ENCODE results near the gene ANKS1B.

Gene ANKS1B

DNA sequence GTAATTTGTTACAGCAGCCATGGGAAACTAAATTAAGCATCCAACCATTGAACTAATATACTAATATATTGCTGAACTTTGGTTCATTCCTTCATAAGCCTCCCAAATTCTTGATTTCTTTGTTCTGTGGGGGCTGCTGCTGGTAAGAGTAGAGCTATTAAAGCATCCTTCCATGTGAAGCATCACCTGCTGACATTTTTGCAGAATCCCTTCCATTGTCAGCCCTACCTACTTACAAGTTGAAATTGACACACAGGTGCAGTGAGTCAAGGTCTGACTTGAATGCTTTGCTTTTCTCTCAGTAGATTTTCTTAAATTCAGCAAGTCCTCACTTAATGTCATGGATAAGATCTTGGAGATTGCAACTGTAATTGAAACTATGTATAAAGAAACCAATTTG lies 865.3 kb downstream of the ANKS1B start:
- DNase-seq = no peak

DNA sequence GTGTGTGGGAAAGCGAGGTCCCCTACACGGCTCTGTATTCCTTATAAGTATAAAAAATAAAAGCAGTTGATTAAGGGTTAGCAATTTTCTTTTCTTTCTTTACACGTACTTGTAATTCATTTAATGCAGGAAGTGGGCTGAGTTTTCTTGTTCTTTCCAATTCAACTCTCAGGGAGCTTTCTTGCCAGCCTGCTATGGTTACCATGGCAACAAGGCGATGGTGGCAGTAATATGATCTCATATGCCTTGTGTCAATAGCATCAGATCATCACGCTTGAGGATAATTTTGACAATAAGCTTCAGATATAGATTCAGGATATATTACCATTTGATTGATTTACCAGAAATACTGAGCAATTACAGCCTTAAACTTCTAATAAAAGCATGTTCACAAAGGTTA lies 873.1 kb downstream of the ANKS1B start:
- peak; percentile 79 to 97 (median 82) for DNase-seq

DNA sequence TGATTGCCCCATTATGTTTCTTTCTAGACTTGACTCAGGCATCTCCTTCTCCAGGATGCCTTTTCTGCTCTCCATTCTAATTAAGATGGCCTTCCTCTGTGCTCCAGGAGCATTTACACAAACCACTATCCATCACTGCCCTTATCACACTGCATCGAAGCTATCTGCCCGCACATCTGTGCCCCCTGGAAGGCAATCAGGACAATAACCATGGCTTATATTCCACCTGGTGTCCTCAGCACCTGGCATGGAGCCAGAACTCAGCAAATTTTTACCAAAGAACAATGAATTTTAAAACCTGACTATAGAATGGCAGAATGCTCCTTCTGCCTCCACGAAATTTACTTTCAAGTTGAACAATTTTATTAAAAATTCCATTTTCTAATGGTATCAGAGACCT lies 873.9 kb downstream of the ANKS1B start:
- DNase-seq = peak; percentile 17 to 89 (median 70)

DNA sequence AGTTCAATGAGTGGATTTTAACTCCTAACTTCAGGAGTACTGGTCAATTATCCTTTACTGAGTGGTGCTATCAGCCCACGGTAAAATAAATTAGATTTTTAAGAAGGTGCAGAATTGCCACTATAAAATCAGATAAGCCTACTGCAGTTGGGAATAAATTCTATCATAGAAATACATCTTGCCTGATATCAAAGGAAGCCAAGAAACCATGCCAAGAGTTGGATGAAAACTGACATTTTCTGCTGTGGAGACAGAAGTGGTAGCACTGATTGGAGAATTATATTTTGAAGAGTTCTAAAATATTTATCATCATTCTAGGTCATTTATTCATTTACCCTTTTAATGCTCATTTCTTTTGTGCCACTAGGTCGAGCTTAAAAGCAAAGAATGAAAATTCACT lies 874.5 kb downstream of the ANKS1B start:
- DNase-seq = no peak

DNA sequence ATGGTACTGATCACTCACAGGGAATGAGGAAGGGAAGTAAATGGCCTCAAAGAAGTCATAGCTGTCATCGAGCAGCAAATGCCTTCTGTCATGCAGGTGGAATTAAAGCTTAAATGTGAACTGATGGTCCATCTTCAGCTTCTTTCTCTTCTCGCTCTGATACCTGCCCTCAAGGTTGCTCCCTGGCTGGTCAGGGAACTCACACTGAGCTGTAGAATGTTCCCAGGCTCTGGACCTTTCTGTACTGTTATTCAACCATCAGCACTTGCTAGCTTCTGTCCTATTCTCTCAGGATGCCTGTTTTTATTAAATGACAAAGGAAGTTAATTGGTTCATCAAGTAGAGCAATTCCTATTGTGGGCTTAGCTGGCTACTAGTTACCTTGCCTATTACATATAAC lies 875.8 kb downstream of the ANKS1B start:
- no peak for DNase-seq

DNA sequence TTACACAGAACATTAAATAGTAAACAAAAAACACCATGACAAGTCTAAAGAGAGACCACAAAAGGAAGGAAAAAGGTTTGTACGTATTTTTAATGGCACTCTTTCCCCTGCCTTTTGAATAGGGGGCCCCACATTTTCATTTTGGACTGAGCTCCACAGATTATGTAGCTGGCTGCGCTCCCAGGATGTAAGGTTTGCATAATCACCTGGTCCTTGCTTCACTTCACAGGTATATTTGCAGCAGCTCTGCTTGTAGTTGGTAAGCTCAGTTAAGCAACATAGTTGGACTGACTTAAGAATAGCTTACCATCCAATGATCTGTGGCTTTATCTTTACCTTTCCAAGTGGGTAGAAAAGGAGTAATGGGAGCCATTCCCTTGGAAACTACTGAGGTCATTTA lies 885.0 kb downstream of the ANKS1B start:
- no peak for DNase-seq

DNA sequence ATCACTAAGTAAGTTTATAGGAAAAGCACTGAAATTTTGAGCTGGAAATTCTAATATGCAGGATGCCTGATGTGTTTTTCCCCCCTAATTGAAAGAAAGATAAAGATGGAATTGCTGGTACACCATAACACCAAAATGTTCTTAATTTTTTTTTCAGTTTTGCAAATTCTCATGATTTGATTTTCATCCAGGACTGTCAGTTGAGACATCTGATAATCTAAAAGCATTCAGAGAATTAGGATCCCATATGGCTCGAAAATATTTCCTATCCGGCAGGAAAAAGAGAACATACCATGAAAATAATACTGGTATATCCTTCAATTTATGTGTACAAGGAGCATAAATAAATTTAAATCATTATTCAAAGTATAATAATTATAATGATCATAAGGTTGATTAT lies 887.6 kb downstream of the ANKS1B start:
- DNase-seq = no peak

DNA sequence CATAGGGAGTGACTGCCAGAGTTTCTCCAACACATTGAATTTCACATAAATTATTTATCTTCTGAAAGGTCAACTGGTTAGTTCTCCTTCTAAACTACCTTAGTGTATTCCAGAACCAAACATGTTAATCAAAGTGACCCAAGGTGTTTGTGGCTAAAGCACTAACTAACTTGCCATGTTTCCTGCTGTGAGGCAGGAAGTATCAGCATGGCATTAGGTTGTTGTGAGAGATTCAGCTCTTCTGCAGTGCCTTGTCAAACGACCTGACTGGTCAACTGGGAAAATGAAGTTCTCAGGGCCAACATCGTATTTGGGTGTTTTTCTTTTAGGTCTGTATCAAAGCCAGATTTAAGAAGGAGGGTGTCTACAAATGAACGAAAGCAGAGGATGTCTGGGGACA lies 891.6 kb downstream of the ANKS1B start:
- DNase-seq = peak in 1 of 3 experiments; percentile 15

DNA sequence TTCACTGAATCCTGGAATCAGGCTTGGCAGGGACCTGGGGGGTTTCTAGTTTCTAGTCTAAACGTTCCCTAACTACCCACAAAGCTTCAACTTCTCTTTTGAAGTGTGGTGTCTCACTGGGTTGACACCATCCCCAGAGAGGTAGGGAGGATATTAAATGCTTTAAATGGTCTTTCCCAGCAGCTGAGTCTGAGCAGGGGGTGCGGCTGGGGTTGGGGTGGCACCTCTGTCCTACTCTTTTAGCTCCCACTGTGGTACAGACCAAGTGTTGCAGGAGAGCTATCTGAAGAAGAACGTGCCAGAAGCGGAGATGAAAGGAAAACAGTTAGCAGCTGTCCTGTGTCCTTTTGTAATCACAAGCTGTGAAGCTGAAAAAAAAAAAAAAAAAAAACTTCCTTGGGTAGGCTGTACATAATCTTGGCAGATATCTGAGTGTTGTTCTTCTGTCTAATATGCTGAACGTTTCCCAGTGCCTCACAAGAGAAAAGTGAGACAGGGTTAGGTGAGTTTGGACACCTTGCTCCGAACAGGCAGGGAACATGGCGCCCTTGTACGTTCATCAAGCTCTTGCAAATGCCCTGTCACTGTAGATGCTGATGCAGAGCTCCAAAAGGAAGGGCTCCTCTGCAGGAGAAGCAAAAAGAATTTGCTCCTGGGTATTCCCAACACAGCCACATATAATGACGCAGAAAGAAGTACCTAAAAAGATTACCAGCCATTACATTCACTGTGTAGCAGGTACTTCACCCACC lies 892.5 kb downstream of the ANKS1B start:
- DNase-seq = no peak

DNA sequence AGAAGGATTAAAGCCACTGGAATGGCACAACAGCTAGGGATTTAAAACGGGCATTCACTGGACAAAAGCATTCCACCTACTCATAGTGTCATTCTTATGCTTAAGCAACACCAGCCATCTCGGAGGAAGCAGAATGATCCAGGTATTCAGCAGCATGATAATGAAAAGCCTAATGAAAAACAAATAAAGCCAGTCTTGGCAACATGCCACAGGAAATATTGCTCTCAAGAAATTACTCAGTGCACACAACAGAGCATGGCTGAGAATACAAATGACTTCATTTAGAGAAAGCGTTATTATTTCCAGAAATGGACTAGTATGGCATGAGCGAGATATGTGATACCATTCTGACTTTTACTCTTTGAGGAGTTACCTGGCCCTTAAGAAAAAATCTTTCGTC lies 897.5 kb downstream of the ANKS1B start:
- DNase-seq = peak; percentile 47 to 98 (median 78)

DNA sequence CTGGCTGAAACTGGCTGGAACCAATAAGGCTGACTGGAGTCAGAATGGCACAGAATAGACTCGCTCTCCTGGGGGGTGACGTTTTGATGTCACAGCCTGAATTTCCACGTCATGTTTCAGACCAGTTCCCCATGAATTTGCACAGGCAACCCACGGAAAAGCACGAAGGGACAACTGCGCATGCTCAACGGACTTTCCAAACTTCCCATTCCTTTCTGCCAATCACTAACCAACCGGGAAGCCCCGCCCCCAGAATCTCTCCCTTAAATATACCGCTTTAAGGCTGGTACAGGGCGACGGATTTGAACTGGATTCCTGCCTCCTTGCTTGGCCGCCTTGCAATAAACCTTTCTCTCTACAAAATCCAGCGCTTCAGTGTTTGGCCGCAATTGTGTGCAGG lies 904.9 kb downstream of the ANKS1B start:
- no peak for DNase-seq

DNA sequence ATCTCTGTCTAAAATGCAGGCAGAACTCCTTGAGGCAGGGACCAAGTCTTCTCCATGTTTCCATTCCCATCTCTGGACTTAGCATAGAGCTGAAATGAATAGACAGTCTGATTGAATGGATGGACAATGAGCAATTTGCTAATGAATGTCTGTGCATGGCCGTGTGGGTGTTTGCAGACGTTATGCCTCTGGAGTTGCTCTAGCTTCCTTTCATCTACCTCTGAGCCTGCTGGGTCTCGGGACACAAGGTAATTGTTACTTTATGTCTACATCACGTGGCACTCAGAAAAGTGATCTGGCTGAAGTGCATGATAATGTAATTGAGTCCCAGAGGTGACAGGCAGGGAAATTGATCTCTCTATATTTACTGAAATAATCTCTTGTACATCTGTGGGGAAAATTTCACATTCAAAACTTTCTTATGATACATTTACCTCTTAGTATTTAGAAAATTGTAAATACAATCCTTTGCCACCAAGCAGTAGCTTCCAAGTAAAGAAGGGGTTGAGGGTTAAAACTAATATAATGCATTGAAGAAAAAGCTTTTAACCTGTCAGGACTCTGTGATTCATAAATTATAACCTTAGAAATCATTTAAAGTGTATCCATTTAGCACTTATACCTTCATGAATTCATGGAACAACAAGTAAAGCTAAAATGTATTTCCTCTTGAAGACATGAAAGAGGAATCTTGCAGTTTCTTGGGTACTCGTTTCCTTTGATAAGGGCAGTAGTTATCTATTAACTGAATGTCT lies 915.6 kb downstream of the ANKS1B start:
- DNase-seq = peak; percentile 64 to 91 (median 69)

DNA sequence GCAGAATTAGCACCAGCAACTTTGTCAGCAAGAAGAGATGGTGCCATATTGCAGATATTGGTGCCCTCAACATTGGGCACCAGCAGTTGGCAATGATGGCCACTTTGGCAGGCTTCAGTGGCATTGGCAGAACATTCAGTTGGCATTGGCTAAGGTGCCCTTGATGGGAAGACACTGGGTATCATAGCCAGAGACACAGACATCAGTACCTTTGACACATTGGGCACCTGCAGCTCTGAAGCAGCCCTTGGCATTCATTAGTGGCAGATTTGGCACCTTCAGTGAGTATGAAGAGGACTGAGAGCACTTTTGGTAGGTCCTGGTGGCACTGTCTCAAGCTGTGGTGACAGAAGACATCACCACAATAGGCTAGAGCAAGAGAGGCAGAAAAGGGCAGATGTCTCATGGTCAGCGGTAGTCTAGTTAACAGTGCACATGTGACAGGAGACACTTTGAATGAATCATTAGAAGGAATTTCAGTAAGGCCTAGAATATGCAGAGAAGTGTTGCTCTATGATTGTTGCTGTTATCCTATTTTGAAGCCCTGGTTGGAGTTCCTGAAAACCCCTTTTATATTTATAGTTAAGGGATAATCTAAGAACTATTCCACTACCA lies 917.5 kb downstream of the ANKS1B start:
- no peak for DNase-seq

DNA sequence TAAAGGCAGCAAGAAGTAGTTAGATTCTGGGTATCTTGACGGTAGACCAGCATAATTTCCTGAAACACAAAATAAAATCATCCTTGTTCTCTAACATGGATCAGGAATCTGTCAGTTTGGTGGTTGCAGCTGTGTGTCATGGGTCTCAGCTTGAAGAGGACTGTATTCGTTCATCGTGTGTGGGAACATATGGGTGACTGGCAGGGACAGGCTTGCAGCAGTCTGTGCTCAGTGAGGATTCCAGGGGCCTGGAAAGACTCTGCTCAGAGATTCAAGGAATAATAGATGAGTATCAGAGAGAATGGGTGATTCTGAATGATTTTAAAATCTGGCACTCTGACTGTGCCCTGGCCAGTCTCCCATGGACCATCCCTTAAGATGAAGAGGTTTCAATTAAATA lies 918.0 kb downstream of the ANKS1B start:
- no peak for DNase-seq

DNA sequence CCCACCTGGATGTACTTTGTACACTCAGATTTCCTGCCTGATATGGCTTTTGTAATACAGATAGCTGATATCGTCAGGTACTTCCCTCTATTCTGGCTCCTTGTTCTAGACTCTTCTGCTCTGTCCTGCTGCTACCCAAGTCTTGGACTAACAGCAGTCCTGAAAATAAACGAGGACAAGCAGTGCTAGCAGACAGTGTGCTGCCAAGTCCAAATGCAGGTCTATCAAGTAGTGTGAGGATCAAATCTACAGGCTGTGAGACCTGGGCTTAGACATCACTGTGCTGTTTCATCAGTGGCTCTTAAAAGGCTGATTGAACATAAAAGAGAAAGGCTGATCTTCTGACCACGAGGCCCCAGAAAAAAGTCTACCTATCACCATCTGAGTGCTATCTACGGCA lies 921.6 kb downstream of the ANKS1B start:
- no peak for DNase-seq

DNA sequence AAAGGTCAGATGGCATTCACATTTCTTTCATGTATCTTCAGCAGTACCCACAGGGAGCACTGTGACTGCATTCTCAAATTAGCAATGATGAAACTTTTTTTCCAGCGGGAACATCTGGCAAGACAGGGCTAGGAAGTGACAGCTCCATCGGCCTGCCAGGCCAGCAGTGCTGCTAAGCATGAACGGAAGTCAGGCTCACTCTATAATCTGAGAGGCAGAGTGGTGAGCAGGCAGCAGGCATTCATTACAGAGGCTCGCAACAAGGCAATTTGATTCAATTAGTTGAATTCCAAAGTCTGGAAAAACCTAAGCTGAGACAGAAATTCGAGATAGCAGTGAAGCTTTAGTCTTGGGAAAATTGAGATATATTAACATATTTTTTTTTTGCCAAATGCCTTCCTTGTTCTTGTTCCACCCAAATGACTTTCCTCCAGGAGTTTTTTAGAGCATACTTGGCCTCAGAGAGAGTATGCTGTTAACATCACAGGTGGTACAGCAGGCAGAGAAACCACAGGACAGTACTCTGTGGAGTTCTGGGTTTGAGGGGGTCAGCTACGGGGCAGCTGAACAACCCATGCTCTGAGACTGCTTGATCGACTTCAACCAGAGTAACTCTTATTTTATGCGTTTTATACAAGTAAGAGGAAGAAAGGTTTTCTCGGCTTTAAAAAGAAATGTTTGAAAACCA lies 924.8 kb downstream of the ANKS1B start:
- no peak for DNase-seq

DNA sequence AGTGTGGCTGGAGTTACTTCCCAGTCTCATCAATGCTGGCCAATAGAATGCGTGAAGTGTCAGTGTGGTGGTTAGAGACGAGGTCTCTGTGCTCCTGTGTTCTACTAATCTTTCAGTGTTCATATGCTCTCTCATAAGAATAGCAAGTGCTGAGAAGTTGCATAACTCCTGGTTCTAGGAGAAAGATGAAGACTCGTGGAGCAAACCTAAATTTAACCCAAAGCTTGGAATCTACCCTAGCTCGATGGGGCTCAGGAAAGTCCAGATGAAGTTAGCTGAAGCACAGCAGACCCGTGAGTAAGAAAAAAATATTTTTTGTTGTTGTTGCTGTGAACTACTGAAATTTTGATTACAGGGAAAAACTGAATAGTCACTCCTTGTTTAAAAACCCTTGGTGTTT lies 927.1 kb downstream of the ANKS1B start:
- no peak for DNase-seq

DNA sequence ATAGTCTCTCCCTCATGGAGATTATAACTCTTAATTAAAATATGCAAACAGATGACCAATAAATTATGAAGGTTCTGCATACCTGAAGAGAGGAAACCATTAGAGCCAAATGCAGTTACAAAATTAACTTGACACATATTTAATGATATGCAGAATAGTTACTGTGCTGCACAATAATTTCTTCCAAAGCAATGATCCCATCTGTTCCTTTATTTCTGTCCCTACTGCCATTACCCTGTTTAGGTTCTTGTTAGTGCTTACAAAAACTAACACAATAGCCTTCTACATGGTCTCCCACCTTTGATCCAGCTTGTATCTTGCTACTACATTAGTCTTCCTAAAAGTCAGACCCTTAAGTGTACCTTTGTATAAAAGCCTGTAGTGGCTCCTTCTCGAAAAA lies 928.5 kb downstream of the ANKS1B start:
- DNase-seq = no peak

DNA sequence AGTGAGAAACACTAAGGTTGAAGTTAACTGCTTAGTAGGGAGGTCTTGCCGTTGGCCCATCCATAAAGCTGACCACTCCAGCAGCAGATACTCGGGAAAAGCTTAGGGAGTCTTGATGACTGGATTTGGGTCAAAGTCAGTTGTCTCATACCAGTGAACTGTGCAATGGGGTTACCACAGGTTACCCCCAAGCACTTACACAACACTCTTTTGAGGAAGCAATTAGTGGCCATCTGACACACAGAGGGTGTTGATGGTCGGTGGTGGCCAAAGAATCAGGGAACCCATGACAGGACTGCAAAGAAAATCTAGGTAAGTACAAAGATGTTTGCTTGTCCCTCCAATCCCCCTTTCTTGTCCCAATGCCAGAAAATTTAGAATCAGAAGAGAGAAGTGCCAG lies 929.4 kb downstream of the ANKS1B start:
- DNase-seq = no peak

DNA sequence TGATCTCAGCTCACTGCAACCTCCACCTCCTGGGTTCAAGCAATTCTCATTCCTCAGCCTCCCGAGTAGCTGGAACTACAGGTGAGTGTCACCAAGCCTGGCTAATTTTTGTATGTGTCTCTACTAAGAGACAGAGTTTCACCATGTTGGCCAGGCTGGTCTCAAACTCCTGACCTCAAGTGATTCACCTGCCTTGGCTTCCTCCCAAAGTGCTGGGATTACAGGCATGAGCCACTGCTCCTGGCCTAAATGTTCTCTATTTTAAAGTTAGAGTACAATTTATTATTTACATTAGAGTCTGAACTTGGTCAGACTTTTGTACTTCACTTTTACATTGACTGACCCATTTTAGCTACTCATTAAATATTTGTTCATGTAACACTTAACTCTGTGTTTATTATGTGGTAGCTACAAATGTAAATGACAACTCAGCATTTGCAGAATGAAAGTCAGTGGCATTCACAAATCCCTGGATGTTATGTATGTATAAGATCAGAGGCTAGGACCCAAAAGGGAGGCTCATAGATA lies 930.1 kb downstream of the ANKS1B start:
- DNase-seq = no peak

DNA sequence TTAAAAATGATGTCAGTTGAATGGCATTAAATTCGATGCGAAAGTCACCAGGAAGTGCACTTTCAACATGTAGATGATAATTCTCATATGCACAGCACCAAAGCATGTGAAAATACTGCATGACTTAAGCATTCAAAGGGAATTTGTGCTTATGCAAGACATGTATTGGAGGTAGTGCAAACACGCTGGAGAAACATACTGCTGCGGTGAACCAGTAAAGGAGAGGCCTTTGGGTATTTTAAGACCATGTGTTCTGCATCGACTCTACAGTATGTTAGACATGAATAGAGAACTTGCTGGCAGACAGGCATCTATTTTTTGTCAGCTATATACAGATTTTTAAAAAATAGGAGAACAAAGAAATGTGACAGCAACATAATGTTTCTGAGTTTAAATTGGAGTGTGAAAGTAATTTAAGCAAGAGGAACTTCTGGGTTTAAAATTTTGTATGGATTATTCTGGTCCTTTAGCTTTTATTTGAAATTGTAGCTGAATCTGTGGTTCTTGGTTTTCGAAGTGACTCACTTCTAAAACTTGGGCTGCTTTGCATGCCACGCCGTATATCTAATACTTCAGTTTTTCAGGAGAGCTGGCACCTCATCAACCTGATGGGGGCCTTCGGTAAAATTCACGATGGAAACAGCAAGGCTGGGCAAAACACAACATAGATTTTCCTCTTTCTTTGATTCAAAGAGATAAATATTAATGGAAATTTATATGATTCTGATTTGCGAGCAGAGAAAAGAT lies 930.9 kb downstream of the ANKS1B start:
- no peak for DNase-seq

DNA sequence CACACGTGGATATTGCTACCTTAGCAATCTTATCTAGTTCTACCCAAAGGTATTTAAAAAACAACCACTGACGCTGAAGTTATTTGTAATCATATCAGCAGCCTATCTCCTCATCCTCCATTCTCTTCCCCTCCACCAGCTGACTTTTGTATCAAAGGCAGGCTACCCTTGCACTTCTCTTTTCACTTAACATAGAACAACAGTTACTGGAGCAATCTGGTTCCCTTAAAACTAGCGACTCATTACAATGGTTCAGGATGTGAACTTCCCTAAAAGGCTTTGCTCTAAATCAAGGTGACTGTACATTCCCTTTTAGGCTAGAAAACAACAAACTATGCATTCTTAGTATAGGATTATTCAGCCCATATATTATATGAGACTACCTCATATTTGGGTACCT lies 935.0 kb downstream of the ANKS1B start:
- DNase-seq = no peak

DNA sequence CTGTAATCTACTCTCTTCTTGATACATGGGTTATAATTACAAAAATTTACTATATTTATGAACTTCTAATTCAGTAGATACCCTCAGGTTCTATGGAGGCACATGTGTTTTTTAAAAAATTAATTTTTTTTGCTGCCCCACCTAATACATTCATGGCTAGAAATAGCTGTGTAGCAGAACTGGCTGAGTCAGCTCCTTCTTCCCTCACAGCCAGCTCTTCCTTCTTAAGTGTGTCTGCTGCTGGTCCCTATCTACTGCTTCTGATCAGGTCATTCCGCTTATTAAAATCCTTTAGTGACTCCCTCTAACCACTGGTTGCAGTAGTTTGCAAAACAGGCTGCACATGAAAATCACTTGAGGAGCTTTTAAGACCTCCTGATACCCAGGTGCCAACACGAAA lies 939.6 kb downstream of the ANKS1B start:
- DNase-seq = no peak
